GM12874 (cell line): ENCODE measurements around the gene IMPACT.

Experiments used
- TF ChIP-seq, protein P1 (sequence below): IDR thresholded peaks from 2 replicates; pipeline ENCODE4 v1.5.1; 2011; ENCODE audit warnings: low read depth, mild to moderate bottlenecking, control low read depth, low read length, moderate library complexity; ENCODE audit not compliant: insufficient read depth

The IMPACT gene

DNA sequence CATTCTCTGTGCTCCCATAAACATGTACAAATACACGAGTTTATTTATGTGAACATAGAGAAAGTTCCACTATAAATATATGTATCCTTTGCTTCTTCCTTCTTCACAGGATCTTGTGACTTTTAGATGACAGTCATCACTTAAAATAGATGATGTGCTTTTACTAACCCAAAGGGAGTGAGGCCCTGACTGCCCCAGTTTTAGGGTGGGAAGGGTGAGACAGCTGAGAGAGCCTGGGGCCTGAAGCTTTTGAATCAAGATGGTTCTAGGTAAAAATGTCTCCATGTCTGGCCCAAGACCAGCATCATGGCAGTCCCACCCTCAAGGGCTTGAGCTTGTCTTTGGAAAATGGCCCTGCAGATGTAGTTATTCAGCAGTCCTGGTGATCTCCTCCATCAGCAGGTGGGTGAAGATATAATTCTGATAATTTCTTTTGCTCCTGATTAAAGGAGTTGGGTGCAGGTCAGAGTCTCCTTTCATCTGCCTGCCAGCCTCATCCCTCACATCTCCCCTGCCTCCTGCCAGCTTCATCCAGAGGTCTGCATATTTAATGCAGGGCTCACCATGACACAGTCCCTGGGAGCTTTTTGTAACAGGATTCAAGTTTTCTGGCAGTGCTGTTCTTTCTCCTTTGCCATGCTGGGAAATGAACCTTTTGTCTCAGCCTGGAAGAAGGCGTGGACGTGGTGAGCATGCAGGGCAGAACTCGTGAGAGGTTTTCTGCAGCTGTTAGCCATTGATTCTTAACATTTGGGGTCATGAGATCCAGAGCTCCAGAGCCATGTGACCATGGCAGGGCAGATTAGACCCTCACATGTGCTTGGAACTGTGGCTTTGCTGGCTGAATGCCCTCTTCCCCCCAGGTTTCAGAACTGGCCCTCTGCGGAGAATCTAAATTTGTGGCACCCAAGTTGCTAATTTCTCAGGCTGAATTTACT, 36.6 kb downstream of the IMPACT start:
- TF ChIP-seq, protein P1, sequence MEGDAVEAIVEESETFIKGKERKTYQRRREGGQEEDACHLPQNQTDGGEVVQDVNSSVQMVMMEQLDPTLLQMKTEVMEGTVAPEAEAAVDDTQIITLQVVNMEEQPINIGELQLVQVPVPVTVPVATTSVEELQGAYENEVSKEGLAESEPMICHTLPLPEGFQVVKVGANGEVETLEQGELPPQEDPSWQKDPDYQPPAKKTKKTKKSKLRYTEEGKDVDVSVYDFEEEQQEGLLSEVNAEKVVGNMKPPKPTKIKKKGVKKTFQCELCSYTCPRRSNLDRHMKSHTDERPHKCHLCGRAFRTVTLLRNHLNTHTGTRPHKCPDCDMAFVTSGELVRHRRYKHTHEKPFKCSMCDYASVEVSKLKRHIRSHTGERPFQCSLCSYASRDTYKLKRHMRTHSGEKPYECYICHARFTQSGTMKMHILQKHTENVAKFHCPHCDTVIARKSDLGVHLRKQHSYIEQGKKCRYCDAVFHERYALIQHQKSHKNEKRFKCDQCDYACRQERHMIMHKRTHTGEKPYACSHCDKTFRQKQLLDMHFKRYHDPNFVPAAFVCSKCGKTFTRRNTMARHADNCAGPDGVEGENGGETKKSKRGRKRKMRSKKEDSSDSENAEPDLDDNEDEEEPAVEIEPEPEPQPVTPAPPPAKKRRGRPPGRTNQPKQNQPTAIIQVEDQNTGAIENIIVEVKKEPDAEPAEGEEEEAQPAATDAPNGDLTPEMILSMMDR = no peak

DNA sequence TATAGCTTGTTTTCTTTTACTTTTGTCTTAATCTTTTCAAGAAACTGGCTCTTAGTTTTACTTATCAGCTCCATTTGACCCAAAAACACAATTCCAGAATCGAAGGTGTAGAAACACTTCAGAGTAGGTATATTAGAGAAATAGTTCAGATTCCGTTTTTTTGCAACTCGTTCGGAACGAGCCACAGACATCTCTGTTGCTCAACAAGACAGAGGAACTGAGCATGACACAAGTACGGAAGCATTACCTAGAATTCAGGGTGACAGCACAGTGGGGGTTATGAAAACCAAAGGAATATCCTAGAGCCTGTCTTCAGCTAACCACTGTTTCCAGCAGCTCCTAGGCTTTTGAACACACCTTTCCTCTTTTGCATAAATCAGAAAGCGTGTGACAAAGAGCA, 39.0 kb downstream of the IMPACT start:
- TF ChIP-seq, protein P1 = no peak

DNA sequence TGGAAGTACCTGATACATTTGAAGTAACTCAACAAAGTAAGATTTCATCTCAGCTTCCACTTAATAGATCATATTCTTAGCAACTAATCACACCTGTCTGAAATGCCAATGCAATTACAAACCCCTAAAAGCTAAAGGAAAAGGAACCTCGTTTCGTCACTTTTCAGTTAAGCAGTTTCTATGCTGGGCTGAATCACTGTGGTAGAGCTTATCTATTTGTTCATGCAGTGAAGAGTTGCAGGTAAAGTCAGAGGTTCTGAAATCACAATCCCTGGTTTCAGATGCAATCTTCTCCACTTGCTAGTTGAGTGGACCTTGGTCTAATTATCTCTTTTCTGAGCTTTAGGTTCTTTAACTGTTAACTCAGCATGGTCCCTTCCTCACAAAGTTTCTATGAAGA, 40.3 kb downstream of the IMPACT start:
- TF ChIP-seq, protein P1 = no peak

DNA sequence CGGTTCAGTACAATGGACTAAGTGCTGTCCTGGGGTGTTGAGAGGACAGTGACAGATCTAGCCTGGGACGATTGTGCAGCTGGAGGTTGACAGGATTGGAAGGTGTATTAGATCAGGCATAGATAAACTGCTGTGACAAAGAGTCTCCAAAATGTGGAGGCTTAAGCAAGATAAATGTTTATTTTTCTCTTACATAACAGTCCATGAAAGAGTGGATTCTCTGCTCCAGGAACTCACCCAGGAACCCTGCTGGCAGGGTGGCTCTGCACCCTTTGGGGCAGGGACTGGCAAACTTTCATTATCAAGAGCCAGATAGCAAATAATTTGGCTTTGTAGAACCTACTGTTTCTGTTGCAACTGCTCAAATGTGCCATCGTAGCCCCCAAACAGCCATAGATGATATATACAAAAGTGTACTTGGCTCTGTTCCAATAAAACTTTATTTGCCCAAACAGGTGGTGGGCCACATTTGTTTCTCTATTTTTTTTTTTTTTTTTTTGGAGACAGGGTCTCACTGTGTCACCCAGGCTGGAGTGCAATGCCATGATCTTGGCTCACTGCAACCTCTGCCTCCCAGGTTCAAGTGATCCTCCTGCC, 43.6 kb downstream of the IMPACT start:
- TF ChIP-seq, protein P1 = no peak

DNA sequence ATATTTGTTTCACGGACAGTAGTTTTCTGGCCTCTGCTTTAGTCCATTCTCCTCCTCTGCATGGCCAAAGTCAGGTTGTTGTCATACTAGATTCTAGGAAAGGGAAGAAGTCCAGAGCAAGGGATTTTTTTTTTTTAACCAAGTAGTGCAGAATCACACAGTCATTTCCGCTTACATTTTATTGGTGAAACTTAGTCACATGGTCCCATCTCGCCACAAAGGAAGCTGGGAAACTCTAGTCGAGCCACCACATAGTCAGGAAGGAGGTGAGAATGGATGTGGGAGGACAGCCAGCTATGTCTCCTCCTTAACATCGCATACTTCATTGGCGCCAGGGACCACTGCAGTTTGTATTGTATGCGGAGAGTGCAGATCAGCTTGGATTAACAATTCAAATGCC, 44.3 kb downstream of the IMPACT start:
- TF ChIP-seq, protein P1 = no peak

DNA sequence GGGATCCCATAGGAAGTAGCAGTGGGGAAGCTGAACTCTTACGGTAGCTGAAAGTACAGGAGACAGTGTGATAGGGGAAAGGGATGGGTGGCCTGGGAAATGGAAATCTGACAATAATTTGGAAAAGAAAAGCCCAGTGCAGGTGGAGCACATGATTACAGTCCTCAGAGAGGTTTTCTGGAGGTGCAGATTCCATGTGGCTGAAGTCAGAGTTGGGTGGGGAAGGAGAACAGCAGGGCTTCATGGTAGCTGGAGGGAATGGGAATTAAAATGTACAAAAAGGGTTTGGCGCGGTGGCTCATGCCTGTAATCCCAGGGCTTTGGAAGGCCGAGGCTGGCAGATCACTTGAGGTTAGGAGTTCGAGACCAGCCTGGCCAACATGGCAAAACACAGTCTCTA, 46.1 kb downstream of the IMPACT start:
- TF ChIP-seq, protein P1 = no peak

DNA sequence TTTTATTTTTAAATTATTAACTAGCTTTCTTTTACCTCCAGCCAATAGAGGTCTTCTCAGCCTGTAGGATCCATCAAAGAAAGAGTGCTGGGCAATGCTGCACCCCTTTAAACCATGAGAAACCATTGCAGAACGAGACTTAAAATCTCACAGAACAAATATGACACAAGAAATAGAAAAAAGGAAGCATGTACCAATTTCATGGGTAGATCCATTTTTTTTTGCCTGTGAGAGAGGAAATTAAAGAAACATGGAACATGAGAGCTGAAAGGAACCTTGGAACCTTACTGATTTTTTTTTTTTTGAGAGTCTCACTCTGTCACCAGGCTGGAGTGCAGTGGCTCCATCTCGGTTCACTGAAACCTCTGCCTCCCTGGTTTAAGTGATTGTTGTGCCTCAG, 47.9 kb downstream of the IMPACT start:
- TF ChIP-seq, protein P1 = no peak
